ENCODE data around the gene RPUSD1. TPM values are rescaled to one million over a fixed set of nuclear protein-coding genes. Genes with fewer than 3 reads are reported as not detected.
"Not testable (repeated sequence)": the region's sequence is repeated elsewhere in the genome, so short reads cannot be mapped to it uniquely, and the experiment has no call there.

Gene RPUSD1
- total RNA-seq, 4 donors from 2014 or later, result 13.4 to 25.8 (median 22.1) TPM

DNA sequence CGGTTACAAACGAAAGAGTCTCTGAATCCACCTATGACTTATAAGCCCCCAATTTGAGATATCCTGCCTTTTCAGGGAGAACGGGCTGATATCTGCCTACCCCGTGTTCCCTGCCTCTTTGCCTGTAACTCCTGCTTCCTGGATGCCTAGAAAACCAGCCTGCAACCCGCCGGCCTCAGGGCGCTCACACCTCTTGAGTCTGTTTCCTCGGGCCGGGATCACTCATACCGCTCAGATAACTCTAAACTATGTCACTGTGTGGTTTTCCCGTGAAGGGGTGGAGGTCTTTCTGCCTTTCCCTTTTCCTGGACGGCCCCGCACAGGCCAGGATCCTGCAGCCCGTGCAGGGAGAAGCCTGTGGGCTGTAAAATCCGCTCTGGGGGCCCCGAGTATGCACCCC is 10.4 kb downstream of the RPUSD1 start:
- Histone ChIP-seq H3K9me3 (no peaks in the 10 kb centered on the region), H3K36me3 (no peaks in the 10 kb centered on the region), H3K4me3 (no peak overlapping the region), H3K27ac (no peak overlapping the region), H3K27me3 (peaks cover 87% of the 10 kb centered on the region), H3K4me1 (no peaks in the 10 kb centered on the region)
- WGBS, 2 donors (ENCODE audit: low coverage in 1 of 2), result 27 to 30% methylated on average over 9 to 13 of the region's 16 CpGs
- ATAC-seq, result no peak
- no peak for TF ChIP-seq EP300 (IDR thresholded peaks at IDR 0.05)

- Histone ChIP-seq H3K9me3 (no peaks in the 10 kb centered on the region), H3K36me3 (no peaks in the 10 kb centered on the region), H3K4me1 (no peaks in the 10 kb centered on the region), H3K4me3 (no peak overlapping the region), H3K27me3 (peaks cover 77% of the 10 kb centered on the region), H3K27ac (no peak overlapping the region)
- WGBS, 2 donors (ENCODE audit: low coverage in 1 of 2), result 84 to 85% methylated on average over 6 to 9 of the region's 9 CpGs
- TF ChIP-seq CTCF (IDR thresholded peaks at IDR 0.05), result no peak
- no peak for TF ChIP-seq POLR2AphosphoS5 (IDR thresholded peaks at IDR 0.05)
- TF ChIP-seq POLR2A (IDR thresholded peaks at IDR 0.05), result no peak
- no peak for TF ChIP-seq EP300 (IDR thresholded peaks at IDR 0.05)
- ATAC-seq, result no peak
Measured at GRCh38 chr16:776824-777223, 11.4 kb downstream of the RPUSD1 start.

DNA sequence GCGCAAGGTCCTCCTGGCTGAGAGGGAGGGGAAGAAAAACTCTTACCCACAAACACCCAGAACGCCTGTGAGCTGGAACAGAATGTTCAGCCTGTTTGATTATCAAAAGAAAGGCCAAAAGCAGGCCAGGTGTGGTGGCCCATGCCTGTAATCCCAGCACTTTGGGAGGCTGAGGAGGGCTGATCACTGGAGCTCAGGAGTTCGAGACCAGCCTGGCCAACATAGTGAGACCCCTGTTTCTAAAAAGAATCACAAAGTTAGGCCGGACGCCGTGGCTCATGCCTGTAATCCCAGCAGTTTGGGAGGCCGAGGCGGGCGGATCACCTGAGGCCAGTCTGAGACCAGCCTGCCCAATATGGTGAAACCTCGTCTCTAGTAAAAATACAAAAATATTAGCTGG is 11.9 kb downstream of the RPUSD1 start:
- H3K4me3 ChIP-seq, ATAC-seq, H3K36me3 ChIP-seq, H3K27ac ChIP-seq, H3K9me3 ChIP-seq, H3K4me1 ChIP-seq: not testable (repeated sequence)
- 73% methylated on average over 2 of the region's 10 CpGs; no CpG with 5 or more reads in 1 of the 2 donors for WGBS, 2 donors (ENCODE audit: low coverage in 1 of 2)
- H3K27me3 ChIP-seq, result peaks cover 72% of the 10 kb centered on the region

GRCh38 chr16:775236-775796 is 12.9 kb downstream of the RPUSD1 start:
- ATAC-seq, result no peak

DNA sequence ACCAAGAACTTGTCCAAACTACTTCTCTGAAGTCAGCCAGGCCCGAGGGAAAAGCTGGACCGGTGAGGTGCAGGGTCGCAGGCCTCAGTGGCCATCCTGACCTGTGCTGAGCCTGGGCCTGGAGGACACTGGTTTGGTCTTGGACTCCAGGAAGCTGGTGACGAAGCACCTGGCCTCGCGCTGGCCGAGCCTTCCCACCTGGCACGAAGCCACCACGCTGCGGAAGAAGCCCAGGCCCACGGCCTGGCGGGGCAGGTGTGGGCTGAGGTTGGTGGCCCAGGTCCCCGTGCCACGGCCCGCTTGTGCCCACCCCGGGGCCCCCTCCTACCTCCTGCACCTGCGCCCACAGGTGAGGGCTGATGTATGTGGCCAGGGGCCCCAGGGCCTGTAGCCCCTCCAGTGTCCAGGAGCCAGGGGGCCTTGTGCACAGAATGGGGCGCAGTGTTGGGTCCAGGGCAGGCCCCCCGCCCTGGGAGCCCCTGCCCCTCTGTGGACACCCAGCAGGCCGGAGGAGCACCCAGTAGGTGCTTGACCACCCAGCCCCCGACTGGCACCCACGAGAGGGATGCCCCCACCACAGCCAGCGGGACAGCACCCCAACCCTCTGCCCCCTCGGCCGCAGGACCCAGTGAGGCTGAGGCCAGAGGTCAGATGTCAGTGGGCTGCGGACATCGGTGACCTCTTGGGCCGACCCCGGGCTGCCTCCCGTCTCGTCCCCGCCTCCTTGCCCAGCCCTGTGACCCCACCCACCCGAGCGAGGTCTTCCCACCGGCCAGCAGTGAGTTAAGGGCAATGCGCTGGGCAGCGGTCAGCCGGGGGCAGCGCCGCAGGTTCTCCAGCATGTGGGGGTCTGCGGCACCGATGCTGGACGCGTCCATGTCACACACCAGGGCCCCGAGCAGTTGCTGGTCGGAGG is 13.8 kb downstream of the RPUSD1 start:
- ATAC-seq, result no peak
- peaks cover 72% of the 10 kb centered on the region for H3K27me3 ChIP-seq
- H3K27ac ChIP-seq, result no peak overlapping the region
- TF ChIP-seq CTCF (IDR thresholded peaks at IDR 0.05) (no peak), EP300 (IDR thresholded peaks at IDR 0.05) (no peak), POLR2A (IDR thresholded peaks at IDR 0.05) (no peak), POLR2AphosphoS5 (IDR thresholded peaks at IDR 0.05) (no peak)
- no peak overlapping the region for H3K4me3 ChIP-seq
- no peaks in the 10 kb centered on the region for H3K36me3 ChIP-seq
- 84% methylated on average over 5 of the region's 46 CpGs; no CpG with 5 or more reads in 1 of the 2 donors for WGBS, 2 donors (ENCODE audit: low coverage in 1 of 2)
- H3K4me1 ChIP-seq, result no peaks in the 10 kb centered on the region
- H3K9me3 ChIP-seq, result no peaks in the 10 kb centered on the region

More at GRCh38 chr16:775236-775796, 12.9 kb downstream of the RPUSD1 start:
- Histone ChIP-seq H3K4me1 (no peaks in the 10 kb centered on the region), H3K9me3 (no peaks in the 10 kb centered on the region), H3K27ac (no peak overlapping the region), H3K4me3 (no peak overlapping the region), H3K36me3 (no peaks in the 10 kb centered on the region), H3K27me3 (peaks cover 72% of the 10 kb centered on the region)
- TF ChIP-seq CTCF (IDR thresholded peaks at IDR 0.05) (no peak), EP300 (IDR thresholded peaks at IDR 0.05) (no peak), POLR2AphosphoS5 (IDR thresholded peaks at IDR 0.05) (no peak), POLR2A (IDR thresholded peaks at IDR 0.05) (no peak)
- WGBS, 2 donors (ENCODE audit: low coverage in 1 of 2), result 80% methylated on average over 2 of the region's 36 CpGs; no CpG with 5 or more reads in 1 of the 2 donors

- ATAC-seq, result no peak
- 81% methylated on average over 6 of the region's 18 CpGs; no CpG with 5 or more reads in 1 of the 2 donors for WGBS, 2 donors (ENCODE audit: low coverage in 1 of 2)
- Histone ChIP-seq H3K27me3 (peaks cover 68% of the 10 kb centered on the region), H3K36me3 (no peaks in the 10 kb centered on the region), H3K27ac (no peak overlapping the region), H3K4me1 (no peaks in the 10 kb centered on the region), H3K9me3 (no peaks in the 10 kb centered on the region), H3K4me3 (no peak overlapping the region)
- TF ChIP-seq POLR2A (IDR thresholded peaks at IDR 0.05) (no peak), POLR2AphosphoS5 (IDR thresholded peaks at IDR 0.05) (no peak), CTCF (IDR thresholded peaks at IDR 0.05) (no peak), EP300 (IDR thresholded peaks at IDR 0.05) (no peak)
Measured at GRCh38 chr16:772959-773358, 15.2 kb downstream of the RPUSD1 start.

Measured in gastroesophageal sphincter (tissue), 4 donors.